Measurements from ENCODE around the gene SYTL3. TPM values are rescaled to one million over a fixed set of nuclear protein-coding genes. Genes with fewer than 3 reads are reported as not detected.

The SYTL3 gene
- total and polyA plus RNA-seq, 2 of the 8 experiments (the other 6 are each of a cell fraction or from before 2014, with no cell fraction given): 0.27 to 0.99 TPM

GRCh38 chr6:158698931-158699330 lies 49.1 kb downstream of the SYTL3 start:
- H3K36me3 ChIP-seq (ENCODE audit: control insufficient read depth in 2 of 4, insufficient read depth in 4 of 4, low read length in 3 of 4): no peaks in the 10 kb centered on the region
- H3K4me2 ChIP-seq (ENCODE audit: insufficient read depth in 1 of 2, low read depth in 2 of 2, low read length in 2 of 2): no peak overlapping the region
- no peak overlapping the region for H4K91ac ChIP-seq (replicated peaks; ENCODE audit: insufficient read length, low read length)
- H2AFZ ChIP-seq (ENCODE audit: low read length): no peak overlapping the region
- H2BK15ac ChIP-seq (ENCODE audit: low read length): no peak overlapping the region
- no peak overlapping the region for H2BK120ac ChIP-seq (replicated peaks; ENCODE audit: low read depth, low read length)
- 91% methylated on average over 8 of the region's 8 CpGs; no CpG with 5 or more reads in 1 of the 2 experiments for WGBS, 2 experiments (ENCODE audit: extremely low coverage in 1 of 2, insufficient coverage in 1 of 2, insufficient read length in 1 of 2, insufficient replicate concordance in 2 of 2, low coverage in 1 of 2, low lambda C conversion rate in 2 of 2, missing lambda C conversion rate in 1 of 2)
- no peak overlapping the region for H3K56ac ChIP-seq (replicated peaks; ENCODE audit: insufficient read length, low read depth, low read length)
- no peak overlapping the region for H2BK20ac ChIP-seq (ENCODE audit: low read length)
- H2AK5ac ChIP-seq (ENCODE audit: low read depth, low read length): no peak overlapping the region
- no peak for DNase-seq (ENCODE audit: low read depth in 1 of 2, low spot score in 2 of 2)
- H4K8ac ChIP-seq (ENCODE audit: extremely low read depth, insufficient read depth, low read length): no peak overlapping the region; the same call in 1 of the 2 replicates
- H3K14ac ChIP-seq (ENCODE audit: insufficient read length): no peak overlapping the region
- H4K20me1 ChIP-seq (replicated peaks in 1 of 2; ENCODE audit: control insufficient read depth in 1 of 2, insufficient read depth in 2 of 2, low read length in 2 of 2): no peaks in the 10 kb centered on the region
- FAIRE-seq: no peak
- CTCF ChIA-PET (ENCODE audit: partially characterized antibody): interaction anchor here (1.2 to 2.7 kb wide), 2 partner anchors 39 to 272 kb away, joined by 3 to 16 read pairs; no protein-coding TSS in a partner anchor
- POLR2A ChIA-PET (ENCODE audit: partially characterized antibody): no interaction called here
- no peak overlapping the region for H3K27ac ChIP-seq (ENCODE audit: low read depth, low read length)
- no peaks in the 10 kb centered on the region for H3K4me1 ChIP-seq (replicated peaks in 1 of 4; ENCODE audit: control insufficient read depth in 3 of 4, insufficient read depth in 4 of 4, low read length in 3 of 4)
- no peak overlapping the region for H3K4ac ChIP-seq (replicated peaks; ENCODE audit: insufficient read length, low read depth, low read length)
- no peak overlapping the region for H2BK5ac ChIP-seq (ENCODE audit: low read depth, low read length)
- H3K4me3 ChIP-seq (ENCODE audit: extremely low read depth in 1 of 4, insufficient read depth in 2 of 4, low read depth in 3 of 4, low read length in 4 of 4): no peak overlapping the region
- H3K79me2 ChIP-seq (ENCODE audit: control insufficient read depth in 1 of 2, insufficient read depth in 2 of 2, low read length in 2 of 2): no peaks in the 10 kb centered on the region
- H2BK12ac ChIP-seq (ENCODE audit: low read depth, low read length): no peak overlapping the region
- H3K23ac ChIP-seq (ENCODE audit: insufficient read length): no peak overlapping the region
- no peaks in the 10 kb centered on the region for H3K9me3 ChIP-seq (ENCODE audit: insufficient read depth in 2 of 2, low read depth in 1 of 2, low read length in 1 of 2)
- H3K23me2 ChIP-seq (ENCODE audit: low read depth, low read length): peaks cover 2% of the 10 kb centered on the region; the same call in 1 of the 2 replicates
- H3K9ac ChIP-seq (replicated peaks in 1 of 4; ENCODE audit: extremely low read depth in 1 of 4, low read depth in 3 of 4, low read length in 3 of 4): no peak overlapping the region
- no peaks in the 10 kb centered on the region for H3K79me1 ChIP-seq (ENCODE audit: low read depth, low read length)
- no peak overlapping the region for H4K5ac ChIP-seq (ENCODE audit: insufficient read length, low read depth, low read length)
- no peaks in the 10 kb centered on the region for H3K27me3 ChIP-seq (replicated peaks in 1 of 4; ENCODE audit: control insufficient read depth in 3 of 4, extremely low read depth in 1 of 4, insufficient read depth in 3 of 4, low read length in 3 of 4)
- H3K18ac ChIP-seq (ENCODE audit: extremely low read depth, low read length): no peak overlapping the region
- TF ChIP-seq SAP30 (IDR thresholded peaks at IDR 0.05; ENCODE audit: insufficient read depth, insufficient replicate concordance, low read length) (no peak), GABPA (IDR thresholded peaks at IDR 0.05; ENCODE audit: borderline replicate concordance, insufficient read depth, low read length) (no peak), CTCF (IDR thresholded peaks at IDR 0.05; ENCODE audit: control extremely low read depth in 1 of 3, insufficient read depth in 1 of 3, low read depth in 1 of 3, low read length in 3 of 3) (no peak), CHD1 (IDR thresholded peaks at IDR 0.05; ENCODE audit: low read depth, low read length) (no peak), POLR2AphosphoS5 (IDR thresholded peaks at IDR 0.05; ENCODE audit: low read depth, low read length) (no peak), MAFK (IDR thresholded peaks at IDR 0.05; ENCODE audit: low read depth, low read length) (no peak), RXRA (IDR thresholded peaks at IDR 0.05; ENCODE audit: insufficient read depth, low read depth, low read length) (no peak), KDM5A (IDR thresholded peaks at IDR 0.05; ENCODE audit: low read length) (no peak), SP1 (IDR thresholded peaks at IDR 0.05; ENCODE audit: low read depth, low read length) (no peak), TBP (IDR thresholded peaks at IDR 0.05; ENCODE audit: low read depth, low read length) (no peak), NRF1 (IDR thresholded peaks at IDR 0.05; ENCODE audit: low read depth, low read length) (no peak), TEAD4 (IDR thresholded peaks at IDR 0.05; ENCODE audit: low read depth, low read length) (no peak), CBX8 (IDR thresholded peaks at IDR 0.05; ENCODE audit: borderline replicate concordance, low read depth, low read length) (no peak)
